ENCODE measurements around the gene CDKAL1.
"Not testable (repeated sequence)": the region's sequence is repeated elsewhere in the genome, so short reads cannot be mapped to it uniquely, and the experiment has no call there.

CDKAL1 gene

GRCh38 chr6:20642441-20642840, 108.2 kb downstream of the CDKAL1 start:
- DNase-seq (ENCODE audit: low spot score) = no peak

DNA sequence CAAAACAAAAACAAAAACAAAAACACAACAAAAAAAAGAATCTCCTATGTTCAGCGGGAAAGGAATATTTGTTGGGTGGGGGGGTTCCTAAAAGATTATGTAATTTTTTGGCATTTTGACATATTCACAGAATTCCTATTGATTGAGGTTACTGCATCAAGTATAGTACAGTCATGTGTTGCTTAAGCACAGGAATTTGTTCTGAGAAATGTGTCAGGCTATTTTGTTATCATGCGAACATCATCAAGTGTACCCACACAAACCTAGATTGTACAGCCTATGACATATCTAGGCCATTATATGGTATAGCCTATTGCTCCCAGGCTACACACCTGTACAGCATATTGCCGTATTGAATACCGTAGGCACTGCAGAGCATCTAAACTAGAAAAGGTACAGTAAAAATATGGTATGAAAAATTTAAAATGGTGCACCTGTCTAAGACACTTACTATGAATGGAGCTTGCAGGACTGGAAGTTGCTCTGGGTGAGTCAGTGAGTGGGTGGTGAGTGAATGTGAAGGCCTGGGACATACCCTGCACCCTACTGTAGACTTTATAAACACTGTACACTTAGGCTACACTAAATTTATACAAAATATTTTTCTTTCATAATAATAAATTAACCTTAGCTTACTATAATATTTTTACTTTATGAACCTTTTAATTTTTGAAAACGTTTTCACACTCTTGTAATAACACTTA, 110.6 kb downstream of the CDKAL1 start:
- DNase-seq (ENCODE audit: low spot score) = no peak

- DNase-seq (ENCODE audit: low spot score) = not testable (repeated sequence)
Measured at GRCh38 chr6:20645572-20645971, 111.3 kb downstream of the CDKAL1 start.

DNA sequence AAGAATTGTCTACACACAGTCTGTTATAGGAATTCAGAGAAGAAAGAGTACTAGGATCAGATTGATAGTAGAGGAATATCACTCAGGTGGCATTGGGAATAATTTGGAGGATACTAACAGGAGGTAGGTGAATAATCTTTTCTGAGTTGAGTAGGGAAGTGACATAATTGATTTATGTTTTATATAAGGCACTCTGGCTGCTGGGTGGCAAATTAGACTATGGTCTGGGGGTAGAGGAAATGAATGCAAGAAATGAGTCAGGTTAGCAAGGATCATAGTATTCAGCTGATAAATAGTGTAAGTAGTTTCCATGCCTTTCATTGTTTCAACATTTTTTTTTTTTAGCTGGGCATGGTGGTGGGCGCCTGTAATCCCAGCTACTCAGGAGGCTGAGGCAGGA, 113.3 kb downstream of the CDKAL1 start:
- DNase-seq (ENCODE audit: low spot score) = no peak

GRCh38 chr6:20649696-20650470, 115.6 kb downstream of the CDKAL1 start:
- not testable (repeated sequence) for DNase-seq (ENCODE audit: low spot score)

DNA sequence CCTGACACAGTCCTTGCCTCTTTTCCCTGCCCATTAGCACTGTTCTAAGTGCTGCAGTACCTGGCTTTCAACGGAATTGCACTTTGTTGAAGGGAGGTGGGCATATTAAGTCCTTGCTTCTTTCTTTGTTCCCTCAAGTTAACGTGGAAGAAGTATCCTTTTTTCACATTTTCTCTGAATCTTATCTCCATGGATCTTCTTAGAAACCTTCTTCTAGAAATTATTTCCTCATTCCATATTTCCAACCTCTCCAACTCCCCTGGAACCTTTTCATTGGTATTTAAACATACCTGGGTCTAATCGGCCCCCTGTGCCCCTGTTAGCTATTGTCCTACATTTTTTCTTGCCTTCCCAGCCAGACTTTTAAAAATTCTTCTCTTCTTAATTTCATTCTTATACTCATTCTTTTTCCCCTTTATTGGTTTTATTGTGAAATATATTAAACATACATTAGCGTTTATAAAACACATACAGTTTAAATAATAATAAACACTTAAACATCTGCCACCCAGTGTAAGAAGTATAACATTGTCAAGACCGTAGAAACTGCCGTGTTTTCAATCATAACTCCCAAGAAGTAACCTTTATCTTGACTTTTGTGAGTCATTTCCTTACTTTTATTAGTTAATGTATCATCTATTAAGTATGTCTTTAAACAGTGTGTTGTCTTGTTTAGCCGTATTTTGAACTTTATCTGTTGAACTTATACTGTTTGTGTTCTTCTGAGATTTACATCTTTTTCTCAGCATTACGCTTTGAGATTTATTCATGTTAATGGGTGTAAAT, 118.2 kb downstream of the CDKAL1 start:
- no peak for DNase-seq (ENCODE audit: low spot score)

GRCh38 chr6:20653085-20653479, 118.8 kb downstream of the CDKAL1 start:
- no peak for DNase-seq (ENCODE audit: low spot score)

GRCh38 chr6:20655317-20655716, 121.1 kb downstream of the CDKAL1 start:
- no peak for DNase-seq (ENCODE audit: low spot score)

- no peak for DNase-seq (ENCODE audit: low spot score)
Measured at GRCh38 chr6:20657274-20657800, 123.1 kb downstream of the CDKAL1 start.

DNA sequence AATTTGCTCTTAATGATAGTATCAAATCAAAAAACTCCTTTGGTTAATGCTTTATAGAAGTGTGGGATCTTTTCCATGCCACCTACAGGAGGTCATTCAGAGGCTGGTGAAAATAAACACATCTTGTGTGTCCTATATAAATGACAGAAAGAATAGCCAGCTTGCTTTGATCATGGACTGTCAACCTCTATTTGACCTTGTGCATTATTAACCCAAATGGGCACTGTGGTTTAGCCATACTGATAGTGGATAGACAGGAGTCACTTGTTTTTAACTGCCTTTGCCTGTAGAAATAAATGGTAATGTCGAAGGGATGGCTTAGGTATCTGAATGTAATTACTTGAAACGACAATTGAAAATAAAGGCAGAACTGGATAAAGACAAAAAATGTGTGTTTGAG, 123.8 kb downstream of the CDKAL1 start:
- DNase-seq (ENCODE audit: low spot score) = no peak

DNA sequence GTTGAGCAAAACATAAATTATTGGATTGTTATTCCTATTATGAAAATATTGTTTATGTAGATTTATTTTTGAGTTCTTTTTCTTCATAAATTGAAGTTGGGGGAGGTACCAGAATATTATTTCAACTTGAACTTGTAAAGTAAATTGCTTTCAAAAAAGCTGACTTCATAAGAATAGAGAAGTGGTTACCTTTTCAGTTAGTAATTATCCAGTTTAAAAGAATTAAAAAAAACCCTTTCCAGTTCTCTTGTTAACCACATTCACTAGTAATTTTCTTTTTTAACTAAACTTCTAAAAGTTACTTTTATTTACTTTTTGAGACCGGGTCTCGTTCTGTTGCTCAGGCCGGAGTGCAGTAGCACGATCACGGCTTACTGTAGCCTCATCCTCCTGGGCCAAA, 124.3 kb downstream of the CDKAL1 start:
- no peak for DNase-seq (ENCODE audit: low spot score)

DNA sequence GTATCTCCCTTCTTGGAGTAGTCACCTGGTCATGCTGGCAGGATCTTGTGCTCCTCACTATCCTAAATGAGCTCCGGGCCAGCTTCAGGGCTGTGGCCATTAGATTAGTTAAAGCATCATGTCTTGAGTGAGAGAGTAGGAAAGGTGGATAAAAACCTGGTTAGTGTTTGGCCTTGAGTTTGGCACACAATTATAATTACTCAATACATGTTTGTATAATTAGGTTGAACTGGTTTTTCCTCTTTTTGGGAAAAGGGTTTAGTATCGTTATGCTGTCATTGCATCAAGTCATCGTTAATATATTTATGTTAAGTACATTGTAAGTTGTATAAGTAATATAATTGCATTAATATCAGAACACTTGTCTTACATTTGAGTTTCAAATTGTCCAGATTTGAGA, 126.3 kb downstream of the CDKAL1 start:
- no peak for DNase-seq (ENCODE audit: low spot score)

- DNase-seq (ENCODE audit: low spot score) = no peak
Measured at GRCh38 chr6:20661721-20662120, 127.5 kb downstream of the CDKAL1 start.

- DNase-seq (ENCODE audit: low spot score) = no peak
Measured at GRCh38 chr6:20664250-20664649, 130.0 kb downstream of the CDKAL1 start.

GRCh38 chr6:20665290-20665689, 131.0 kb downstream of the CDKAL1 start:
- no peak for DNase-seq (ENCODE audit: low spot score)

- DNase-seq (ENCODE audit: low spot score) = no peak
Measured at GRCh38 chr6:20669571-20670314, 135.5 kb downstream of the CDKAL1 start.

DNA sequence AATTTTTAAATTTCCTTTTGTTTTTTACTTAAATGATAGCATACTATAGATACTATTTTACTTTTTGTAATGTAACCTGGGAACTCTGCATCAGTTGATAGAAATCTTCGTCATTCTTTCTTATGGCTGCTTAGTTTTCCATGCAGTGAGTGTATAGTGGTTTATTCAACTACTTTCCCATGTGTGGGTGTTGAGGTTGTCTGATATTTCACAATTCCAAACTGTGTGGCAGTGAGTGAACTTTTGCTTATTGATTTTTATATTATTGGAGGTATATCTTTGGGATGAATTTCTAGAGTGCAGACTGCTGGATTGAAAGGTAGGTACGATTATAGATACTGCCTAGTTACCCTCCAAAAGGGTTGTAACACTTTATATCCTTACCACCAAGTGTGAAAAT, 136.5 kb downstream of the CDKAL1 start:
- DNase-seq (ENCODE audit: low spot score) = no peak

- DNase-seq (ENCODE audit: low spot score) = no peak
Measured at GRCh38 chr6:20672038-20672437, 137.8 kb downstream of the CDKAL1 start.

DNA sequence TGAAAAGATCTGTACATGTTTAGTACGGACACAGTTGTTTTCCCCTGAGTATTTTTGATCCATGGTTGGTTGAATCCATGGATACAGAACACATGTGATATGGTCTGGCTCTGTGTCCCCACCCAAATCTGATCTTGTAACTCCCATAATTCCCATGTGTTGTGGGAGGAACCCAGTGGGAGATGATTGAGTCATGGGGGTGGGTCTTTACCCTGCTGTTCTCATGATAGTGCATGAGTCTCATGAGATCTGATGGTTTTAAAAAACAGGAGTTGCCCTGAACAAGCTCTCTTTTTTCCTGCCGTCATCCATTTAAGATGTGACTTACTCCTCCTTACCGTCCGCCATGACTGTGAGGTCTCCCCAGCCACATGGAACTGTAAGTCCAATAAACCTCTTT, 139.2 kb downstream of the CDKAL1 start:
- DNase-seq (ENCODE audit: low spot score) = no peak

DNA sequence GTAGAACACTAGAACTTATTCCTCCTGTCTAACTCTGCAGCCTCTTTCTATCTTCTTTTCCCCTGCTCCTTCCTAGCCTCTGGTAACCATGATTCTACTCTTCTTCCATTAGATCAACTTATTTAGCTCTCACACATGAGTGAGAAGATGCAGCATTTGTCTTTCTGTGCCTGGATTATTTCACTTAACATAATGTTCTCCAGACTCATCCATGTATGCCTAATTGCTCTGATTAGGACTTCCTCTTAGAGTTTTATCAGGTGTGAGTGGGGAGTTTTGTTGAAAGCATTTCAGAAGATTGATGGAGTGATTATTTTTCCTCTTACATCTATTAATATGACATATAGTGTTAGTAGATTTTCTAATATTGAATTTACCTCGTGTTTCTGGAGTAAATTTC, 140.4 kb downstream of the CDKAL1 start:
- DNase-seq (ENCODE audit: low spot score) = no peak

- DNase-seq (ENCODE audit: low spot score) = no peak
Measured at GRCh38 chr6:20678831-20679352, 144.6 kb downstream of the CDKAL1 start.
